GM21825 (cell line): ENCODE data around the gene UFC1.

Source experiments
- ATAC-seq: cut with Tn5 transposase; IDR thresholded peaks from one replicate; pipeline ENCODE4 v1.9.1; 2021; ENCODE audit warnings: mild to moderate bottlenecking, moderate library complexity; ENCODE audit not compliant: unreplicated experiment

UFC1 gene

DNA sequence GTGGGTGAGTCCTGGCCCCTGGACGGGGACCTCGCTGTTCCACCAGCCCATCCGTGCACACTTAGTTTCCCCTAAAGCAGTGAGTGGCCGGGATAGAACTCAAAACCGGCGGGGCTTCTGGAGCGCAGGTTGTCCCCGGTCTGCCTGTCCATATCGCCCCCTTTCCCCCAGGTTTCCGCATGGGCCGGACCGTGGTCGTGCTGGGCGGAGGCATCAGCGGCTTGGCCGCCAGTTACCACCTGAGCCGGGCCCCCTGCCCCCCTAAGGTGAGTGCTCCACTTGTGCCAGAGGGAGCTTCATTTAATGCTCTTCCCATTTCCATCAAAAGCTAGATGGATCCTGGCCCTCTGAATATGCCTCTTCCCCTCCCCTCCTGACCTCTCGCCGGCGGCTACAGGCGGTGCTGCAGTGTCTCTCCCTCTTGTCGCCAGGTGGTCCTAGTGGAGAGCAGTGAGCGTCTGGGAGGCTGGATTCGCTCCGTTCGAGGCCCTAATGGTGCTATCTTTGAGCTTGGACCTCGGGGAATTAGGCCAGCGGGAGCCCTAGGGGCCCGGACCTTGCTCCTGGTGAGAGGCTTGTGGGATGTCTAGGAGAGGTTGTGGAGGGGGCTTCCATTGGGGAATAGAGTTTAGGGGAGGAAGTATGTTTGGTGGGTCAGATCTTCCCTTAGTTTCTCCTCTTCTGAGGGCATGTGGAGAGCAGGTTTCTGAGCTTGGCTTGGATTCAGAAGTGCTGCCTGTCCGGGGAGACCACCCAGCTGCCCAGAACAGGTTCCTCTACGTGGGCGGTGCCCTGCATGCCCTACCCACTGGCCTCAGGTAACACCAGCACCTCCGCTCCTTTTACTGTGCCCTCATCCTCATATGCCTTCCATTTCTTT lies 13.1 kb downstream of the UFC1 start:
- ATAC-seq = peak; percentile 3

- no peak for ATAC-seq
Observed at GRCh38 chr1:161168906-161169305, 15.1 kb downstream of the UFC1 start.

DNA sequence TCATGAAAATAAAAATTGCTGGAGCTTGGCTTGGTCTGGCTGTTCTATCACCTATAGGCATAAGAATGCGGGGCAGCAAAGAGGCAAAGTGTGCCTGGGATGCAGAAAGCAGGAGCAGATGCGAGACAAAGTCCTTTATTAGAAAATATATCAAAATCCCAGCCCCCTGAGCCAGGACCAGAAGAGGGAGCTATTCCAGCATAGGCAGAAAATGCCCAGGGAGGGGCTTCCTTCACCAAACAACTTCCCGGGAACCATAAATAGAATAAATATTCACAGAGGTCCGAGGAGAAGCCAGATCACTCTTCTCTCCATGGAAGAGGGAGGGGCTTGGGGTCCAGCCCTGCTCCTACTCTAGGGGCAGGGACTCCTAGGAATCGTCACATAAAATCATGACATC lies 17.4 kb downstream of the UFC1 start:
- ATAC-seq = no peak

GRCh38 chr1:161171696-161172095 lies 17.9 kb downstream of the UFC1 start:
- ATAC-seq = no peak

DNA sequence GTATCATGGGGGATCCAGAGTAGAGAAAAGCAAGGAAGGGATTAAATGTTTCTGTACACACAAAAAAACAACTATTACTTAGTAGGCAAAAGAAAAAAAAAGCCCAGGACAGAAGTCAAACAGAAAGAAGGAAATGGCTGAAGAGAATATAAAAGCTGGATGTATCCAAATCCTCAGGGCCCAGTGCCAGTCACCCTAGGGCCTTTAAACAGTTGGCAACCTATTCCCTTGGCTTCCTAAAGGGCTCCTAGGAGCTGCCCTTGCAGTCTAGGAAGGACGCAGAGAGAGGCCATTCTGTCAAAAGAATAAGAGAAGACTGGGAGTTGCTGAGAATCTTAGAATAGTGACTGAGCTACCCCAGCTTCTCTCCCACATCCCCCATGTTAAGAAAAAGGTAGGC lies 18.6 kb downstream of the UFC1 start:
- no peak for ATAC-seq

- no peak for ATAC-seq
Observed at GRCh38 chr1:161172776-161173376, 19.1 kb downstream of the UFC1 start.

DNA sequence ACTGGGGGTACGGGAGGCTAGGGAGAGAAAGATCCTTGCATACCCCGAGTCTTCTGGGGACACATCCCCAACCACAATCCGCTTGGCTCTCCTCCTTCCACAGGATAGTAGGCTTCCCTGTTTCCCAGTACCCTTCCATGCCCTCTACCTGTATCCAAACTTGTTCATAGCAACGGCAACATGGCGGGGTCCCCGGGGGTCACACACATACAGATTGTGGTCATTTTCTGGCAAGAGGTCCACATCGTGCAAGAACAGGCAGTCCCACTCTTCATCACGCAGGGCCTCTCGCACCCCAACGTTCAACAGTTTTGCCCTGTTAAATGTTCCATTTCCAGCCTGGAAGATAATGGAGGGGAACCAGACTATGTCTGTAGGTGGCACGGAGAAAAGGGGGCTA lies 19.9 kb downstream of the UFC1 start:
- ATAC-seq = no peak

GRCh38 chr1:161174911-161175310 lies 21.1 kb downstream of the UFC1 start:
- ATAC-seq = no peak

DNA sequence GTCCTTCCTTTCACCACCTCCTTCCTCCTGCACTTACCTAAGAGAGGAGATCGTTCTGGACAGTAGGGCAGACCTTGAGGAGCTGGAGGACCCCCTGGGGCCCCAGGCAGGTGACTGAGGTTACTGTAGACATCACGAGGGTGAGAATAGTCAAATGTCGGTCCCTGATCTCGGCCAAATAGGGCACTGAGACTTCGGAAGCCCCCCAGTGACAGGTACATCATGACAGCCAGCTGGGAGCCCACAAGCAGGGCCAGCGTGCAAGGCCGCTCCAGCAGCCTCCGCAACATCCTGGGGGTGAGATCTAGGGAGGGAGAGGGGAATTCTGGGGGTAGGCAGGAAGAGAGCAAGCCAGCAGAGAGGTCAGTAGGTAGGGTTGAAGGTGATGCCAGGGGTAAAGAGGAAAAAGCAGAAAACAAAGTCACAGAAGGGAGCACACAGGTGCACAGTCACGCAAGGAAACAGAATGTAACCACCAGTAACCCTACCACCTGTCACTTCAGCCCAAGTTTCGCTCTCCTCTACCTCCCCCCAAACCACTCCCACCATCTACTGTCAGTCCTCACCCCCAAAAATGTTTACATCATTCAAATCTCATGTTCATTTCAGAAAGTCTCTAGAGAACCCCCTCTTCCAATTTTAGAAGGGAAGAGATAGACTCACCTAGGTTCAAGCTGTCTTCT lies 22.1 kb downstream of the UFC1 start:
- no peak for ATAC-seq

GRCh38 chr1:161176468-161177111 lies 22.8 kb downstream of the UFC1 start:
- no peak for ATAC-seq

GRCh38 chr1:161177112-161177935 lies 23.5 kb downstream of the UFC1 start, which contains the start of gene B4GALT3:
B4GALT3 (minus strand) TSS chr1:161177507; CDS start chr1:161176060, 1,447 bp downstream.
- ATAC-seq = peak; percentile 77

DNA sequence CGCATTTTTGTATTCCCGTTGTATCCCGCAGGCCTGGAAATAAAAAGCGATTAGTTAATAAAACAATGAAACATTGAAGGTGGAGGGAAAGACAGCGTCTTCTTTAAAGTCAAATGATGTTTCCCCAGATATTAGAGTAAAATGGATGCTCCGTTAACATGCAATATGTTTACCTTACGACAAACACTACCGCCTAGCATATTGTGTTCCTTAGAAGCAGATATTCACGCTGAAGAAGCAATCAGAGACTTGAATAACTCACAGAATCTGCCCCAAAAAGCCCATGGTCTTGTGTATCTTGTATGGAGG lies 24.1 kb downstream of the UFC1 start:
- ATAC-seq = no peak

GRCh38 chr1:161179698-161180097 lies 25.9 kb downstream of the UFC1 start:
- ATAC-seq = no peak

- ATAC-seq = no peak
Observed at GRCh38 chr1:161180639-161181038, 26.9 kb downstream of the UFC1 start.

GRCh38 chr1:161182214-161182613 lies 28.4 kb downstream of the UFC1 start:
- ATAC-seq = peak; percentile 48

- peak; percentile 60 for ATAC-seq
Observed at GRCh38 chr1:161185282-161185682, 31.5 kb downstream of the UFC1 start.

- peak; percentile 26 for ATAC-seq
Observed at GRCh38 chr1:161185732-161186311, 32.0 kb downstream of the UFC1 start.

DNA sequence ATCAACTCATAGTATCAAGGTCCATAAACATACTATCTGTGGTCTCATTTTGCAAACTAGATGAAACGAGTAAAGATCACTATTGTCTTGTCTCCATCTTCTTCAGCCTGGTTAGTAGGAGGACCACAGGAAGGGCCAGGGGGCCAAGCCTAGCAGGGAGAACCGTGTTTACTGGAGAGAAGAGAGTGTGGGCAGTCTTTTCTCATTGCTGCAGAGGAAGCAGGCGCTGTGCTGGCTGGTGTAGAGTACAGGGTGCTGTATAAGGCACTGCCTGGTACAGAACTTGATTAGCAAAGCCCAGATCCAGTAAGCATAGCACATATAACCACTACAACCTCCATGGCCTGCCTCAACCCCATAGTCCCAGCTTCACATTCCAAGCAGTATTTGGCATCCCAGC lies 33.5 kb downstream of the UFC1 start:
- no peak for ATAC-seq

GRCh38 chr1:161188381-161188780 lies 34.6 kb downstream of the UFC1 start:
- ATAC-seq = no peak

DNA sequence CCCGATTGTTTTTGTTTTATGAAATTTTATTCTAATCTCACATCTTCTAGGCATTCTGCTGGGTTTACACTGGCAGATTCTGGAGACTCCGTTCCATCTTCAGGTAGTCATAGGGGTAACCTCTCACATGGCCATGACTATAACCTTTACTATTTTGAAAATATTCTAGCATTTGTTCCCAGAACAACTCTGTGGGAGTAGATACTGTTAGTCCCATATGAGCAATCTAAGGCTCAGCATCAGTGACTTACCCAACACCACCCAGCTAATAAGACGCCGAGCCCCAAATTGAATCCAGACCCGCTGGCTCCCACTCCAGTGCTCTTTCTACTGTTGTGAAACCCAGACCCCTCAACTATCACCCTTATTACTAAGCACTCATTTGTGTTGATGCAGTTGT lies 35.3 kb downstream of the UFC1 start:
- no peak for ATAC-seq
